GM23248 (cell line): ENCODE results near the gene BBLN.

ENCODE experiments used
- EZH2 ChIP-seq: fragments of 200-600 bp; sonication (generic); IDR thresholded peaks from 2 replicates; pipeline ENCODE4 v1.6.1; 2018; ENCODE audit warnings: antibody characterized with exemption, mild to moderate bottlenecking; ENCODE audit not compliant: insufficient read depth, poor library complexity, severe bottlenecking
- EZH2phosphoT487 ChIP-seq: fragments of 200-600 bp; sonication (generic); IDR thresholded peaks from 2 replicates; pipeline ENCODE4 v1.6.1; 2018; ENCODE audit warnings: antibody characterized with exemption, moderate library complexity, mild to moderate bottlenecking, low read depth; ENCODE audit not compliant: insufficient read depth

DNA sequence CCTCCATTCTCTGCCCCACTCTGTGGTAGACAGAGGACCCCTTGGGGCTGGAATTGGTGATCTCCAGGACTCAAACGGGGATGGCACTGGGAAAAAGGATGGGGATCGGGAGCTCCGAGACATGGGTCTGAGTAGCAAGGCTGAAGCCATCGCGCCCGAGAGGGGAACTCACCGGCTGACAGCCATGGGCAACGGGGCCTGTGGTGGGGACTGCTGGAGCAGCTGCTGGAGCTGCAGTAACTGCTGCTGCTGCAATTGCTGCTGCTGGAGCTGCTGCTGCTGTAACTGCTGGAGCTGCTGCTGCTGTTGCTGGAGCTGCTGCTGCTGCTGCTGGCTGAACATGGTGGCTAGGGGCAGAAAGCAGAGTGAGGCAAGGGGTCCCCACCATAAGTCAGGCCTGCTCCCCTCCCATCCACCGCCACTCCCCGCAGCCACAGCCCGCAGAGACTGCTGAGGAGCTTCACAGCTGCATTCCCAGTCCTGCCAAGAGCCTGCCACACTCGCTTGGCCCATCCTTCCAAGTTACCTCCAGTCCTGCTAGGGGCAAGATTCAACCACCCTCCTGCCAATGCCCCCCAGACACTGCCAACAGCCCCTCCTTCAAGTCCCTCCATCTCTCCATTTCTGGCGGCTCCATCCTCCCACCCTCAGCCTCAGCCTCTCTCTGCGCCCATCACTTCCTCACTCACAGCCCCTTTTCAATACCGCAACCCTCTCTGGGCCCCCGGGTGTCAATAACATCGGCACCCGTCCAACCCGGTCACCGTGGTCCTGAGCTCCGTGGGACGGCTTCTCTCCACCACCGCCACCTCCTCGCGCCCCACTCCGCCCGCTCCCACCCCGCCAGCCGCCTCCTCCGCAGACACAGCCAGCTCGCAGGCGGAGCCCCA lies 30.7 kb downstream of the BBLN start:
- no peak for TF ChIP-seq EZH2phosphoT487
- TF ChIP-seq EZH2, result no peak
